NCI-H2171 treated with DMSO at 0.1 percent for 48 hours (cell line): ENCODE results near the gene ARL17B.
"Not testable (repeated sequence)": the region's sequence is repeated elsewhere in the genome, so short reads cannot be mapped to it uniquely, and the experiment has no call there.

Source experiments
- DNase-seq: peaks from one replicate; lab custom pipeline; 2025; lab: John Stamatoyannopoulos, UW

Gene ARL17B

DNA sequence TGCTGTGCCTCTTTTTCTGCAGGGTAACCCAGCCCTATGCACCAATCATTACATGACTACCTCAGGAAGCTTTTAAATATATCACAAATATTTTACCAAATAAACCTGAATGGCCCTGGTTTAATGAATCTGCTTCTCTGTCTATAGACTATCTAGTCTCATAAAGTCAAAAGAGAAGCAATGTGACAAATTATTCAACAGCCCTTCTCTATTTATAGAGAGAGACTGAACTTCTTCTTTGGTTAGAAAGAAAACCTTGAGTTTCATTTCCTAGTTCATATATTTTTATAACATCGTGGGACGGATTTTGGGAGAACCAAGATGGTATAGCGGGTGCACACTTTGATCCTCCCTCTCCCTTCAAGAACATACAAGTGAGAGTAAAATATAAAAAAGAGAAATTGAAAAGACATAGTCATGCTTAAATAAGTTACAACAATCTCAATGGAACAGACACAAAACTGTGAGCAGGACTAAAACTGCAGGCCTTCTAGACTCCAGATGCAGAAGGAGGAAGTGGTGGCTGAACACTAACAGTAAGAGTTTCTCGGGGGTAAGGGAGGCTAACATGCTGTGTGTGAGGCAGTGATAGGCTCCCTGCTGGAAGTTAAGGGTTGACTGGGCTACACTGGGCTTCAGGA is 70.5 kb downstream of the ARL17B start:
- not testable (repeated sequence) for DNase-seq

- not testable (repeated sequence) for DNase-seq
Observed at GRCh38 chr17:46287587-46287986, 74.0 kb downstream of the ARL17B start.

DNA sequence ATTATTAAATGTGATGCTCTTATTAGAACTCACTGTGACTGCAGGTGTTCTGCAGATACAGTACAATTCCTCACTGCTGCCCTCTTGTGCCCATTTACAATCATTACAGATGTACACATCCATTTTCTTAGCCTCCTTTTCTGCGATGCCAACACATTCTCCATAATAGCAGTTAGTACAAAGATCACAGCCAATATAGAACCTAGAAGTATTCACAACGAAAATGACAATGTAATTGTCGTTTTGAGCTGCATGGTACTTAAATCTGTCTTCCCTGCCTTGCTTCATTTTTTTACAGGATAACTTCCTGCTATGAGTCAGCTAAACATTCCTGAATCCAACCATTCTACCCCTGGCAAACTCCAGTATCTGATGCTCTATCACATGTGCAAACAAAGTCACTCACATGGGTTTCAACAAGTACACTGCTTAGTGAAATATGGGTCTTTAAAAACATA is 74.8 kb downstream of the ARL17B start:
- peak; percentile 90 for DNase-seq

DNA sequence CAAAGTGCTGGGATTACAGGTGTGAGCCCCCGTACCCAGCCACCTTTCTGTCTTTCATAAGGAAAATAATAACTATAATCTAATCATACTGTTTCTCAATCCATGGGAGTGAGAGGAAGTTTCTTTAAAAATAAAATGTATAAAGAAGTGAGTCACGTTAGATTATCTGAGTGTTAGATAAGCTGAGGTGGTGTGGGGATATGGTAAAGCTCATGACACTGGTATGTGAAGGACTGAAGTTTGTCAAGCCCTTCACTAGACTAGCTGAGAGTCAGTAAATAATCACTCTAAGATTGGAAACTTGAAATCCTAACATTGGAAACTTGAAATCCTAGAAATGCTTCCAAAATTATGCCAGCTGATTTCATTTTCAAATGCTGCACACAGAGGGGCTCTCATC is 76.1 kb downstream of the ARL17B start:
- not testable (repeated sequence) for DNase-seq

DNA sequence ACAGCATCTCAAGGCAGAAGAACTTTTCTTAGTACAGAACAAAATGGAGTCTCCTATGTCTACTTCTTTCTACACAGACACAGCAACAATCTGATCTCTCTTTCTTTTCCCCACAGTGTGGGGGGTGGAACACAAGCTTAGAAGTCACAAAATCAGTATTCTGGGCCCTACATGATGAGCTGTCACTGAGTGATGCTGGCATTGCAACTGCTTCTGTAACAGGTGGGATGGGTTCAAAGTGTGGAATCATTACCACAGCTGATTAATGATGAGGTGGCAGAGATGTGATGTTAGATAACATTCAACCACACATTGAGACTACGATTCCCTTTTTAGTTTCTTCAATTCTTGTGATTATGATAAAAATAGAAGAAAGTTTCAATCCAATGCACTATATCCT is 77.1 kb downstream of the ARL17B start:
- not testable (repeated sequence) for DNase-seq

DNA sequence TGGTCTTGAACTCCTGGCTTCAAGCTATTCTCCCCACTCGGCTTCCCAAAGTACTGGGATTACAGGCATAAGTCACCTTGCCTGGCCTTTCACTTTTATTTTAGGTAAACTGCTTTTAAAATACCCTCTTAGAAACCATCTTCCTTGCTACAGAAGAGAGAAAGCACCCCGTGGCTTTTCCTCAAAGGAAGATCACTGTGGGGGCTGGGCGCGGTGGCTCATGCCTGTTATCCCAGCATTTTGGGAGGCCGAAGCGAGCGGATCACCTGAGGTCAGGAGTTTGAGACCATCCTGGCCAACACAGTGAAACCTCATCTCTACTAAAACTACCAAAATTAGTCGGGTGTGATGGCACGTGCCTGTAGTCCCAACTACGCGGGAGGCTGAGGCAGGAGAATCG is 78.9 kb downstream of the ARL17B start:
- not testable (repeated sequence) for DNase-seq

DNA sequence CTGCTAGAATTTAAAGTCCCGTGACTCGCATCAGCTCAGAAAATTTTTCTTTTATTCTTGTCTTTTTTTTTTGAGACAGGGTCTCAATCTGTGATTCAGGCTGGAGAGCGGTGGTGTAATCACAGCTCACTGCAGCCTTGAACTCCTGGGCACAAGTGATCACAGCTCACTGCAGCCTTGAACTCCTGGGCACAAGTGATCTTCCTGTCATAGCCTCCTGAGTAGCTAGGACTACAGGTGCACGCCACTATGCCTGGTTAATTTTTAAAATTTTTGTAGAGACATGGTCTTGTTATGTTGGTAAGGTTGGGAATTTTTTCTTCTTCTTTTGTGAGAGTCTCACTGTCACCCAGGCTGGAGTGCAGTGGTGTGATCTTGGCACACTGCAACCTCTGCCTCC is 80.2 kb downstream of the ARL17B start:
- DNase-seq, result not testable (repeated sequence)

DNA sequence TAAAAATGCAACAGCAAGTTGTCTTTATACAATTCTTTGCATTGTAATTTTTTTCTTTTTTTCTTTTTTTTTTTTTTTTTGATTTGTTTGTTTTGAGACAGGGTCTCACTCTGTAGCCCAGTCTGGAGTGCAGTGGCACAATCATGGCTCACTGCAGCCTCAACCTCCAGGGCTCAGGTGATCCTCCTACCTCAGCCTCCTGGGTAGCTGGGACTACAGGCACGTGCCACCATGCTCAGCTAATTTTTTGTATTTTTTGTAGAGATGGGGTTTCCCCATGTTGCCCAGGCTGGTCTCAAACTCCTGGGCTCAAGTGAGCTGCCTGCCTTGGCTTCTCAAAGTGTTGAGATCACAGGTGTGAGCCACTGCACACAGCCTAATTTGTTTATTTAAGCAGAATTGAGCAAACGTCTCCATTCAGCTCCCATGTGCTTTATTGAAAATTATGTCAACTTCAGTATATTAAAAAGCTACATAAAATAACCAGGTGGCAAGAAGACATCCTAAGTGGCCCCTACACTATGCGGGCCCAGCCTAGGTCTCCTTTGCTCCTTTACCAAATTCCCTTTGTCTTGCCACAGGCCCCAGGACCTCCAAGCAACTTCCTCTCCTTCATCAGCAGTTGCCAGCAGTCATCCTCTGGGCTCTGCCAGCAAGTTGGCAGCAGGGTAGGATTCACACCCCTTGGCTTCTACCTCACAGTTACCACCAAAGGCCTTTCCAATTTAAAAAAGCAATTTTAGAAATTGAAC is 84.7 kb downstream of the ARL17B start:
- DNase-seq, result not testable (repeated sequence)

DNA sequence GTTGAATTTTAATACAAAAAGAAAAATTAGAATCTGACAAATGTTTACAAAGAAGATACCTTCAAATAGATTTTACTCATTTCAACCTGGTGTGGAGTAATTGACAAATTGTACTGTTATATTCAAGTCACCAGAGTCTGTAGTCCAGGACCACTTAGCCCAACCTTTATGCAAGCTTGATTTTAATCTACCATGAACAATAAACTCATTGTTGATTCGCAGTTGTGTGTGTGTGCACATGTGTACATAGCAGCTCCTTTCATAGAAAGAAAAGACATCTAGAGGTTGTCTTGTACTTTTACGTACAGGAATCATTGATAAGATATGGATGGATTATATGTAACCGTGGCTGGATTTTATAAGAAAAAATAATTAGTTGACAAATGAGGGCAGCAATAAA is 87.3 kb downstream of the ARL17B start:
- no peak for DNase-seq

- DNase-seq, result no peak
Observed at GRCh38 chr17:46273541-46274236, 87.9 kb downstream of the ARL17B start.

DNA sequence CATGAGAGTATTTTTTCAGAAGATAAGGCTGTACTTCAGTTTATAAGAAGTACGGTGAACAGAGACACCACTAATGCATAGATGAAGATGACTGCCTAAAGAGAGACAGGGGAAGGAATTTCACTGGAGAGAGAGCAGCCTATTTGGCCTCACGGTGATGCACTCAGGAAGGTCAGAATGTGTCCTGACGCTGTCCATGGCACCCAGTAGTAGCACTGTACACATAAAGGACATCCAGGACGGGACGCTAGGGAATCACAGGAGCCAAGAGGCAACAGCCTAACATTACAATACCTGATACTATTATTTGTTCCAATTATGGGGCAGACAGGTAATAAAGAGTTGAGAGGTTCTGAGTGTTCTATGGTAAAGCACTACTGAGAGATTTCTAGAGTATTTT is 91.5 kb downstream of the ARL17B start:
- no peak for DNase-seq

- peak; percentile 89 for DNase-seq
Observed at GRCh38 chr17:46266656-46267544, 94.7 kb downstream of the ARL17B start.

DNA sequence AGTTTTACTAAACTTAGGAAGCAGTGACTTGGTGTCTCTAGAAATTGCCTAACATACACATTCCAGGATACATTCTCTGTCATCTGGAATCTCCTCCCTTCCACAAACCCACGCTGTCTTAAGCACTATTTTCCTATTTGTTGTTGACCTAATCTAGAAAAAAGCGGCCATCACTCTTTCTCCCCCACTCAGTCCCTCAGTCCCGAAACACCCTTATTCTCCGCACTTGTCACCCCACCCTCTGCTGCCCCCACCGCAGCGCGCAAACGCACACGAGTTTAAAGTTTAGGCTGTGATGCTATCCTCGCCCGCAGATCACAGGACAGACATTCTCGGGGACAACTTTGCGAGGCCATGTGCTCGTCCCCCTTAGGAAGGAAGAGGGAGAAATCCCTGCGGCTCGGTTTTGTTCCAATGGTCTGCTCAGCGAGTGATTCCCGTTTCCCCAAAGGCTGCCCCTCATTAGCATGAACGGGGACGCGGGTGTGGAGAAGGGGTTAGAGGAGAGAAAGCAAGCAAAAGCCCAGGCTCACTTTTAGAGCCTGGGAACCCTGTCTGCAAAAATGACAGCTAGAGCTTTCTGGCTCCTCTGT is 95.4 kb downstream of the ARL17B start:
- peak; percentile 17 for DNase-seq

GRCh38 chr17:46264456-46265198 is 96.9 kb downstream of the ARL17B start:
- peak; percentile 19 for DNase-seq

DNA sequence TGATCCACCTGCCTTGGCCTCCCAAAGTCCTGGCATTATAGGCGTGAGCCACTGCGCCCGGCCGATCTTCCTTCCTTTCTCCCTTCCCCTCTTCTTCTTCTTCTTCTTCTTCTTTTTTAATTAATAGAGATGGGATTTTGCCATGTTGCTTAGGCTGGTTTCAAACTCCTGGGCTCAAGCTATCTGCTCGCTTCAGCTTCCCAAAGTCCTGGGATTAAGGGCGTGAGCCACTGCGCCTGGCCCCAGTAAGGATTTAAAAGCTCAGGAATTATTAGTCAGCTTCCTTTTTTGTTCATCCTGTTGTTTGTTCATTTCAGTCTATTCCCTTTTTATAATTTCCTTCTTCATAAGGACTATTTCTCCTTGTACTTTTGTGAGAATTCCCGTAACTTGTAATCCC is 99.3 kb downstream of the ARL17B start:
- no peak for DNase-seq

- peak; percentile 28 for DNase-seq
Observed at GRCh38 chr17:46259845-46260661, 101.5 kb downstream of the ARL17B start.

DNA sequence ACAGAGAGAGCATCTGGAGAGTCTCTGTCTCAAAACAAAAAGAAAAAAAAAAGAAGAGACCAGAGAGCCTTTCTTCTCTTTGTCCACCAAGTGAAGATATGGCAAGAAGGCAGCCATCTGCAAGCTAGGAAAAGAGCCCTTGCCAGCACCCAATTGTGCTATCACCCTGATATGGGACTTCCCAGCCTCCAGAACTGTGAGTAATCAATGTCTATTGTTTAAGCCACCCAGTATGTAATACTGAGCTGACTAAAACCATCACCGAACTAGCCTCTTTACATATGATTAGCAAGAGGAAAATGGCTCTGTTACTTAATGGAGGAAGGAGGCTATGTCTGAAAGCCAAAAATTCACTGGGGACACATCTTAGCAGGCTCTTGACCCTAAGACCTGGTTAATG is 105.2 kb downstream of the ARL17B start:
- DNase-seq, result not testable (repeated sequence)

GRCh38 chr17:46254215-46254614 is 107.4 kb downstream of the ARL17B start:
- DNase-seq, result not testable (repeated sequence)

DNA sequence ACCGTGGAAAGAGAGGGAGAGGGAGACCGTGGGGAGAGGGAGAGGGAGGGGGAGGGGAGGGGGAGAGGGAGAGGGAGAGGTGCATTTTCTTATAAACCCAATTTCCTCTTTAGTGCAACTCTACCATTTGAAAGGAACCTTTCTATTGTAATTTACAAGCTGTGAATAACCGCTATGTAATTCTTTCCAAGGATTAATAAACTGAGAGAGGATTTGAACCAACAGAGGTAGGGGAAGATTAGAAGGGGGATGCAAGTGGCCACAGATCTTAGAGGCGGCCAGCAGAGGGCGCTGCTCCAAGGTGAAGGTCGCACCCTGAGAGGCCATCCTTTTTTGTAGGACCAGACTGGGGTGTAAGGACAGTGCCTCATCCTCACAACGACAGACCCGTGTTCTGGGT is 107.8 kb downstream of the ARL17B start:
- peak; percentile 5 for DNase-seq

- DNase-seq, result not testable (repeated sequence)
Observed at GRCh38 chr17:46252804-46253203, 108.8 kb downstream of the ARL17B start.
